Keratinocyte (primary cell): ENCODE data around the gene EZH1.

ENCODE experiments used
- EZH2 ChIP-seq: IDR thresholded peaks from one replicate; pipeline ENCODE4 v1.6.1; 2012; ENCODE audit warnings: inconsistent platforms, mild to moderate bottlenecking, low read length, moderate library complexity
- TF ChIP-seq, protein P1 (sequence below), 3 experiments: IDR thresholded peaks in 1 of 3; conservative IDR thresholded peaks in 1 of 3; optimal IDR thresholded peaks in 1 of 3; 2 replicates in 2 of 3; 3 replicates in 1 of 3; pipeline versions ENCODE3 to v1.5.1; 2011; ENCODE audit warnings: low read length in 3 of 3, mild to moderate bottlenecking in 3 of 3, moderate library complexity in 2 of 3, control low read depth in 1 of 3, inconsistent platforms in 1 of 3; ENCODE audit not compliant: insufficient read depth in 2 of 3; ENCODE audit errors: extremely low read depth in 1 of 3

DNA sequence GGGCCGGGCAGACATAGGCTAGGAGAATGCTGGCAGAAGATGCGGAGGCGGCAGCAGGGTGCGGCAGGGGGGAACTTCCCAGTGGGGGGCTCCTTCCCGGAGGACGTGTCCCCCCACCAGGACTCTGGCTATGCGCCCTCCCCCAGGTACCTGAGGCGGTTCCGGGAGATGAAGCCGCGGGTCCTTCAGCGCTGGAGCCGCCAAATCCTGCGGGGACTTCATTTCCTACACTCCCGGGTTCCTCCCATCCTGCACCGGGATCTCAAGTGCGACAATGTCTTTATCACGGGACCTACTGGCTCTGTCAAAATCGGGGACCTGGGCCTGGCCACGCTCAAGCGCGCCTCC, 38.9 kb upstream of the EZH1 start:
- TF ChIP-seq, protein P1, sequence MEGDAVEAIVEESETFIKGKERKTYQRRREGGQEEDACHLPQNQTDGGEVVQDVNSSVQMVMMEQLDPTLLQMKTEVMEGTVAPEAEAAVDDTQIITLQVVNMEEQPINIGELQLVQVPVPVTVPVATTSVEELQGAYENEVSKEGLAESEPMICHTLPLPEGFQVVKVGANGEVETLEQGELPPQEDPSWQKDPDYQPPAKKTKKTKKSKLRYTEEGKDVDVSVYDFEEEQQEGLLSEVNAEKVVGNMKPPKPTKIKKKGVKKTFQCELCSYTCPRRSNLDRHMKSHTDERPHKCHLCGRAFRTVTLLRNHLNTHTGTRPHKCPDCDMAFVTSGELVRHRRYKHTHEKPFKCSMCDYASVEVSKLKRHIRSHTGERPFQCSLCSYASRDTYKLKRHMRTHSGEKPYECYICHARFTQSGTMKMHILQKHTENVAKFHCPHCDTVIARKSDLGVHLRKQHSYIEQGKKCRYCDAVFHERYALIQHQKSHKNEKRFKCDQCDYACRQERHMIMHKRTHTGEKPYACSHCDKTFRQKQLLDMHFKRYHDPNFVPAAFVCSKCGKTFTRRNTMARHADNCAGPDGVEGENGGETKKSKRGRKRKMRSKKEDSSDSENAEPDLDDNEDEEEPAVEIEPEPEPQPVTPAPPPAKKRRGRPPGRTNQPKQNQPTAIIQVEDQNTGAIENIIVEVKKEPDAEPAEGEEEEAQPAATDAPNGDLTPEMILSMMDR (optimal IDR thresholded peaks at IDR 0.05 in 1 of 3, IDR thresholded peaks at IDR 0.05 in 1 of 3, conservative IDR thresholded peaks at IDR 0.05 in 1 of 3; ENCODE audit: extremely low read depth in 1 of 3, insufficient read depth in 2 of 3, low read length in 3 of 3) = no peak
- TF ChIP-seq EZH2 = no peak
